Activated B cell treated with CpG ODN at 0.5 μM for 24 hours (primary cell): ENCODE data around the gene KRTAP5-8. TPM values are rescaled to one million over a fixed set of nuclear protein-coding genes. Genes with fewer than 3 reads are reported as not detected.
"Not testable (repeated sequence)": the region's sequence is repeated elsewhere in the genome, so short reads cannot be mapped to it uniquely, and the experiment has no call there.

Experiments used
- ATAC-seq: fragments of 200-7000 bp; cut with Tn5 transposase; one replicate; pipeline ENCODE4 v1.10.0; 2021; ENCODE audit warnings: low read depth, mild to moderate bottlenecking, moderate library complexity
- CTCF ChIA-PET: fragments of 350-600 bp; sonication (Branson Sonifier 250); formaldehyde crosslinking; loops from one replicate; lab custom pipeline; 2021; ENCODE audit warnings: antibody characterized with exemption; lab: Charles Lee
- POLR2A ChIA-PET: fragments of 350-600 bp; sonication (Branson Sonifier 250); formaldehyde crosslinking; loops from one replicate; lab custom pipeline; 2021; ENCODE audit warnings: antibody characterized with exemption; lab: Charles Lee
- DNase-seq: peaks from one replicate; pipeline ENCODE4 v3.0.0; 2022
- H3K27ac Mint-ChIP-seq: one replicate; pipeline ENCODE4 v1.8.0; 2020; ENCODE audit warnings: mixed read lengths
- H3K27me3 Mint-ChIP-seq: one replicate; pipeline ENCODE4 v1.8.0; 2021; ENCODE audit warnings: mixed read lengths
- H3K36me3 Mint-ChIP-seq: one replicate; pipeline ENCODE4 v1.8.0; 2021; ENCODE audit warnings: low read depth, mixed read lengths
- H3K4me1 Mint-ChIP-seq: one replicate; pipeline ENCODE4 v1.8.0; 2021; ENCODE audit warnings: mixed read lengths
- H3K4me3 Mint-ChIP-seq: one replicate; pipeline ENCODE4 v1.8.0; 2020; ENCODE audit warnings: mild to moderate bottlenecking, mixed read lengths
- H3K9me3 Mint-ChIP-seq: one replicate; pipeline ENCODE4 v1.8.0; 2020; ENCODE audit warnings: mixed read lengths
- intact Hi-C: fragments of 100-400 bp; cut with micrococcal nuclease; formaldehyde crosslinking; loops from one replicate; pipeline ENCODE4 v1.15.1; 2024
- total RNA-seq: library from RNA; stranded (reverse); gene quantifications from 2 replicates; pipeline ENCODE4 v1.2.3, GENCODE V29; 2022
- TF ChIP-seq, protein P1 (sequence below): fragments of 200-600 bp; IDR thresholded peaks from one replicate; pipeline ENCODE4 v1.8.0; 2022; ENCODE audit warnings: antibody characterized with exemption, mild to moderate bottlenecking

The KRTAP5-8 gene
- total RNA-seq, 1 donor from 2014 or later, result 0.20 TPM

DNA sequence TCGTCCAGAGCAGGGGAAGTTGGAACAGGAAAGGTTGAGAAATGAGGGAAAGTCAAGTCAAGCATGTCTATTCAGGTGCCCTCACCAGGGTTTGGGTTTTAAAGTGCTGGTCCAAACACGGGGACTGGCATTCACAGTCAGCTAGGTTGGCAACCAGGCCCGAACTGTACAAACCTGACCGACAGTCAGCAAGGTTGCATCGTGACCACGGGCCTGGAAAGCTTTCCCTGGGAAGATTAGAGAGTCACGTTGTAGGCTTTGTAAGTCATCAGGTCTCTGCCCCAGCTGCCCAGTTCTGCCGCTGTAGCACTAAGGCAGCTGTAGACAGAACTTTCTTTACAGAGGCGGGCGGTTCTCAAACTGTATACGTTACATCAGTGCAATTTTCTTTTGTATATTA lies 35.0 kb downstream of the KRTAP5-8 start:
- ATAC-seq (no peak), DNase-seq (no peak)
- intact Hi-C loops, result no loop called here
- TF ChIP-seq, protein P1, sequence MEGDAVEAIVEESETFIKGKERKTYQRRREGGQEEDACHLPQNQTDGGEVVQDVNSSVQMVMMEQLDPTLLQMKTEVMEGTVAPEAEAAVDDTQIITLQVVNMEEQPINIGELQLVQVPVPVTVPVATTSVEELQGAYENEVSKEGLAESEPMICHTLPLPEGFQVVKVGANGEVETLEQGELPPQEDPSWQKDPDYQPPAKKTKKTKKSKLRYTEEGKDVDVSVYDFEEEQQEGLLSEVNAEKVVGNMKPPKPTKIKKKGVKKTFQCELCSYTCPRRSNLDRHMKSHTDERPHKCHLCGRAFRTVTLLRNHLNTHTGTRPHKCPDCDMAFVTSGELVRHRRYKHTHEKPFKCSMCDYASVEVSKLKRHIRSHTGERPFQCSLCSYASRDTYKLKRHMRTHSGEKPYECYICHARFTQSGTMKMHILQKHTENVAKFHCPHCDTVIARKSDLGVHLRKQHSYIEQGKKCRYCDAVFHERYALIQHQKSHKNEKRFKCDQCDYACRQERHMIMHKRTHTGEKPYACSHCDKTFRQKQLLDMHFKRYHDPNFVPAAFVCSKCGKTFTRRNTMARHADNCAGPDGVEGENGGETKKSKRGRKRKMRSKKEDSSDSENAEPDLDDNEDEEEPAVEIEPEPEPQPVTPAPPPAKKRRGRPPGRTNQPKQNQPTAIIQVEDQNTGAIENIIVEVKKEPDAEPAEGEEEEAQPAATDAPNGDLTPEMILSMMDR, result no peak
- Mint-ChIP-seq H3K4me3 (no peak overlapping the region), H3K27ac (no peak overlapping the region), H3K4me1 (no peaks in the 10 kb centered on the region), H3K9me3 (no peaks in the 10 kb centered on the region), H3K36me3 (no peaks in the 10 kb centered on the region), H3K27me3 (peaks cover 13% of the 10 kb centered on the region)
- ChIA-PET POLR2A (no interaction called here), CTCF (no interaction called here)

DNA sequence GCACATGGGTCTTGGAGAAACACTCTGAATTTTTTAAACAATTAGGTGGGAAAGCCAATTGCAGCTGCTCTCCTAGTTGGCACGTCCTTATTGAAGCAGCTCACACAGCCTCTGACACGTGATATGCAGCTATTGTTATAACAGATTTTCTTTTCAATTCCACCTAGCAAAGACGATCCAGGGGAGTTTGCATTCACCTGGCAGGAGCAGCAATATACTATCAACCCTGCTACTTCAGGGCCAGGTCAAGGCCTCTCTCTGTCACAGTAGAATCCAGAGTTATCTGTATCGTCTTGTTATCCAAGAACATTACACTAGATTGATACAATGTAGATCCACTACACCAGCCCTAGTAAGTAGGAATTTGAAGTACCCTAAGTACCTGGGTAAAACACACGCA lies 36.6 kb downstream of the KRTAP5-8 start:
- Mint-ChIP-seq H3K4me1 (no peaks in the 10 kb centered on the region), H3K36me3 (no peaks in the 10 kb centered on the region), H3K4me3 (no peak overlapping the region), H3K27ac (no peak overlapping the region), H3K9me3 (no peaks in the 10 kb centered on the region), H3K27me3 (peaks cover 15% of the 10 kb centered on the region)
- DNase-seq (no peak), ATAC-seq (no peak)
- ChIA-PET POLR2A (no interaction called here), CTCF (interaction anchor here (0.6 kb wide), 1 partner anchor 125 kb away, joined by 4 read pairs; no protein-coding TSS in a partner anchor)
- intact Hi-C loops, result no loop called here
- TF ChIP-seq, protein P1, result no peak

DNA sequence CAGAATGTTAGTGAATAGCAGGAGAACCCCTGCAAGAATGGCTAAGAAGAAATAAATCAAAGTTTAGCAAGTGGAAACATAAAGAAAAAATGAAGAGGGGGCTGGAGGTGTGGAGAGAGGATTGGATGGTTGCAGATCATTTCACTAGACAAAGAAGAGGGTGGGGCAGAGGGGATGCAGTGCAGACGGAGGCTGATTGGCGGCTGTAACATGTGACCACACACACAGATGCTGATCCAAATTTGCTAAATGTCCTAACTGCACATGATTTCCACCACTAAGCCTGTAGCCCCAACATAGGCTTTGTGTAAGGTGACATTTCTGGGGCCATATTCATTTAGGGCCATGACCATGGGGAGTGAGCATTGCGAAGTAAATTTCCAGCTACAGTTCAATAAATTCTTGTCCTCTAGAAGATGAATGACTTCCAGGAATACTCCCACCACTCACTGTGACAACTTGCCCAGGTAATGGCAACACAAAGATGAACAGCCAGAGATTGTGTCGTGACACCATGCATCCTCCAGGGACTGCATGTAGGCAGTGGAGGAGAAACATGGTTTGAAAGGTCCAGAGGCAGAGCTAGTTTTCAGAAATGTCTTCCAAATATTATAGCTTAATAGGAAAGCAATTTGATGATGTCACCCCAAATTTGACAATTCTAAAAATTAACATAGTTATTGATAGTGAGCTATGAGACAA lies 38.0 kb downstream of the KRTAP5-8 start:
- ChIA-PET CTCF (no interaction called here), POLR2A (no interaction called here)
- no peak overlapping the region for H3K4me3 Mint-ChIP-seq
- TF ChIP-seq, protein P1, result no peak
- peaks cover 2% of the 10 kb centered on the region for H3K4me1 Mint-ChIP-seq
- no peak for ATAC-seq
- no peak for DNase-seq
- intact Hi-C loops, result no loop called here
- no peak overlapping the region for H3K27ac Mint-ChIP-seq
- H3K27me3 Mint-ChIP-seq, result peaks cover 15% of the 10 kb centered on the region
- H3K9me3 Mint-ChIP-seq, result no peaks in the 10 kb centered on the region
- H3K36me3 Mint-ChIP-seq, result no peaks in the 10 kb centered on the region

DNA sequence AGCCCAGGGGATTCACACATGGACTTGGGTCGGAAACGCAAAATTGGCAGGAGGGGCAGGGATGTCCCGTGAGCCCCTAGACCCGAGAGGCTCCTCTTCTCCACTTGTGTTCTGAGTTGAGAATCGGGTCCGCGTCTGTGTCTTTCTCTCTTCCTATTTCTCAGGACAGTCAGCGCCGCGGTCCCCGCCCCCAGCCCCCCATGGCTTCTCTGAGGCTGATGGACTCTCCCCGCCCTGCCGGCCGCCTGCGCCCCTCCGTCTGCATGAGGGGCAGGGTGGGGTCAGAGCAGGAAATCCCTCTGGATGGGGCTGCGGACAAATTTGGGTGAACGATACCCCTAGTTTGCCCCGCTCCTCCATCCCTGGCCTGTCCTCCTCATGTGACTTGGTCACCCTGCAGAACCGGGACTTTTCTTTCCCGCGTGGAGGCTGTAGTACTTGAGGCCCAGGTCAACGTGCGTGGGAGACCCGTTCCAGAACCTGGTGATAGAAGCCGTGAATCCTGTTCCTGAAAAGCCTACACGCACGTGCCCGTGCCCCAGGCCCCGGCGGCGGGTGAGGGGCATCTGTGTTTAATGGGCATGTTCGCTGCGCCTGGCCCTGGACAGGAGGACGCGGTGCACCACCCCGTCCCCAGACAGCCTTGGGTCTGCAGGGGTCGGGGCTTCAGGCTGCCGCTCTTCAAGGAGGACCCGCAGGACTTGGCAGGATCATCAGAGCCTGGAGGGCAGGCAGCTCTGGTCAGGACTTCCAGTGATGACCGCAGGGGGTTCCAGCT lies 39.1 kb downstream of the KRTAP5-8 start:
- H3K4me1 Mint-ChIP-seq, CTCF ChIA-PET, H3K9me3 Mint-ChIP-seq, H3K27ac Mint-ChIP-seq, DNase-seq, intact Hi-C loops, H3K4me3 Mint-ChIP-seq, ATAC-seq, POLR2A ChIA-PET, H3K36me3 Mint-ChIP-seq: not testable (repeated sequence)
- peaks cover 16% of the 10 kb centered on the region for H3K27me3 Mint-ChIP-seq

DNA sequence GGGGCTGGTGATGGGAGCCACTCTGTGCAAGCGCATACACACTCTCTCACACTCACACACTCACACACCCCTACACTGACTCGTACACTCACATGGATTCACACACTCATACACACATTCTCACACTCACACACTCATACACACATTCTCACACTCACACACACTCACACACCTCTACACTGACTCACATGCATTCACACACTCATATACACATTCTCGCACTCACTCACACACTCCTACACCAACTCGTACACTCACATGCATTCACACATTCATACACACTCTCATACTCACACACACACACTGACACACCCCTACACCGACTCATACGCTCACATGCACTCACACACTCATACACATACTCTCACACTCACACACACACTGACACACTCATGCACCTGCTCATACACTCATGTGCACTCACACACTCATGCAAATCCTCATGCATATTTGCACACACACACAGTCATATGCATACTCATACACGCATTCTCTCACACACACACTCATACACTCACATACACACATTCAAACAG lies 39.7 kb downstream of the KRTAP5-8 start:
- TF ChIP-seq, protein P1, result no peak
- no peak overlapping the region for H3K4me3 Mint-ChIP-seq
- intact Hi-C loops, result no loop called here
- DNase-seq (no peak), ATAC-seq (no peak)
- H3K9me3 Mint-ChIP-seq, result no peaks in the 10 kb centered on the region
- peaks cover 15% of the 10 kb centered on the region for H3K27me3 Mint-ChIP-seq
- no peaks in the 10 kb centered on the region for H3K36me3 Mint-ChIP-seq
- H3K27ac Mint-ChIP-seq, result no peak overlapping the region
- ChIA-PET POLR2A (no interaction called here), CTCF (no interaction called here)
- H3K4me1 Mint-ChIP-seq, result peaks cover 2% of the 10 kb centered on the region

DNA sequence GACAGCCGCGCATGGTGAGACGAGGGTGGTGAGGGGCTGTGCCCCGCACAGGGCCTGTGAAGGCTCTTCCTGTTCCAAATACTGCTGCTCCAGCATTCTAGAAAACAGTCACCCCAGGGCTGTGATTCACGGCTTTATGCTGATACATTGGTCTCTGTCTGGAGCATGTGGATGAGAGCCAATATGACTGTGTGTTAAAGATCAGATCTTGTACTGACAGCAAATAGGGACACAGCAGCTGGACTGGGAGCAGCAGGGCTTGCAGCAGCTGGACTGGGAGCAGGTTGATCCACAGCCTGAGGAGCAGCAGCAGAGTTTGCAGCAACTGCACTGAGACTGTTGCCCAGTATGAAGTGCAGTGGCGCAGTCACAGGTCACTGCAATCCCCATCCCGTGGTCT lies 41.7 kb downstream of the KRTAP5-8 start:
- H3K4me3 Mint-ChIP-seq, H3K4me1 Mint-ChIP-seq, H3K36me3 Mint-ChIP-seq, H3K27ac Mint-ChIP-seq, H3K9me3 Mint-ChIP-seq, ATAC-seq, intact Hi-C loops, CTCF ChIA-PET, DNase-seq, POLR2A ChIA-PET: not testable (repeated sequence)
- peaks cover 11% of the 10 kb centered on the region for H3K27me3 Mint-ChIP-seq
